Mucosa of gallbladder (tissue), 1 donor: ENCODE data around the gene HLX. TPM values are rescaled to one million over a fixed set of nuclear protein-coding genes. Genes with fewer than 3 reads are reported as not detected.

ENCODE experiments used
- DNase-seq: peaks from one replicate; pipeline ENCODE4 v3.0.0-alpha.2; 2020; ENCODE audit warnings: low spot score
- total RNA-seq: library from RNA; stranded (reverse); gene quantifications from one replicate; pipeline ENCODE4 v1.2.1, GENCODE V29; 2021
- donor health status: DM: no; HTN: no; CAD: no.

Gene HLX
- 9.8 TPM for total RNA-seq

GRCh38 chr1:220879076-220879508 lies at the start of gene HLX:
HLX (plus strand) TSS chr1:220879443; CDS start chr1:220879858, 415 bp downstream.
- peak; percentile 84 for DNase-seq

GRCh38 chr1:220833436-220833835 lies 45.8 kb upstream of the HLX start:
- DNase-seq: no peak

DNA sequence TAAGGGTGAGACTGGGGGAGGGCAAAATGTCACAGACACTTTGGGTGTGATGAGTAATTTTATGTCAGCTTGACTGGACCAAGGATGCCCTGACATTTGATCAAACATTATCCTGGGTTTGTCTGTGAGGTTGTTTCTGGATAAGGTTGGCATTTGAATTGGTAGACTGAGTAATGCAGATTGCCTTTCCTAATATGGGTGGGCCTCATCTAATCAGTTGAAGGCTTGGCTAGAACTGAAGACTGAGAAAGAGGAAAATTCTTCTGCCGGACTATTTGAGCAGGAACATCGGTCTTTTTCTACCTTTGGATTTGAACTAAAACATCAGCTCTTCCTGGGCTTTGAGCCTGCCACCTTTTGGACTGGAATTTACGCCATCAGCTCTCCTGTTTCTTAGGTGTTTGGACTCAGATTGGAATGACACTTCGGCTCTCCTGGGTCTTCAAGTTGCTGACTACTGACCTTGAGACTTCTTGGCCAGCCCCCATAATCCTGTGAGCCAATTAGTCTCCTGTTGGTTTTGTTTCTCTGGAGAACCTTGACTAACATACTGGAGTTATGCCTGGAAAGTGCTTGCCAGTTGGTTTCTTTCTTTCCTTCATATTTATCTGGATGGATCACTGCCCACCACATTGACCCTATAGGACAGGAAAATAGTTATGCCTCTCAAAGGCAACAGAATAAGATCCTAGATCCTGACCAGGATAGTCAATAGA lies 44.9 kb upstream of the HLX start:
- no peak for DNase-seq

- DNase-seq: no peak
Measured at GRCh38 chr1:220838578-220838977, 40.7 kb upstream of the HLX start.

GRCh38 chr1:220839474-220839873 lies 39.8 kb upstream of the HLX start:
- no peak for DNase-seq

- no peak for DNase-seq
Measured at GRCh38 chr1:220841293-220841692, 38.0 kb upstream of the HLX start.

DNA sequence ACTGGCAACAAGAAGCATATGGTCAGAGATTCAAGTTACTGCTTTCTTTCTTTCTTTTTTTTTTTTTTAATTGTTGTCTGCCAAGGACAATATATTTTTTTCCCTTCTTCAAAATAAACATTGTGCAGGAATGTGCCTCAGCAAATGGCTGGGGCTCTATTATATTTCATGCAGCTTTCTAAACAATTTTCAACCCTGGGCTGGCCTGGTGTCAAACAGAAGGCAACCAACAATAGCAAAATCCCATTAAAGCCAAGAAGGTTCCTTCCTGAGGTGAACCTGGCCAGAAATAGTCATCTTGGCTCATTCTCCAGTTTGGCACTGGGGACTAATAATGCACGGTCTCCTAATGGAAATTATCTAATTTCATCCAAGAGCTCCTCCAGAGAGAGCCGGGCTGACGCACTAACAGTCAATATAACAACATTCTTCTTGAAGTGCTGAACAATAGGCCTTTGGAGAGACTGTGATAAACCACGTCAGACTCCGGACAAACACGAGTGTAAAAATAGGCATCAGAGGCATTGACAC lies 35.7 kb upstream of the HLX start:
- peak; percentile 24 for DNase-seq

DNA sequence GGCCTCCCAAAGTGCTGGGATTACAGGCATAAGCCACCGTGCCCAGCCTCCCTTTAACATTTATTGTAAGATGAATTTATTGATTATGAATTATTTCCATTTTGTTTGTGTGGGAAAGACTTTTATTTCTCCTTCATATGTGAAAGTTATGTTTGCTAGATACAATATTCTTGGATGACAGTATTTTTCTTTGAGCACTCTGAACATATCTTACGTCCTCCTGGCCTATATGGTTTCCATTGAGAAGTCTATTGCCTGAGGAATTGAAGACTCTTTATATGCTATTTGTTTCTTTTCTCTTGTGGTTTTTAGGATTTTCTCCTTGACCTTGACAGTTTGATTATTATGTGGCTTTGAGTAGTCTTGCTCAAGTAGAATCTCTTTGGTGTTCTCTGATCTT lies 26.8 kb upstream of the HLX start:
- no peak for DNase-seq

DNA sequence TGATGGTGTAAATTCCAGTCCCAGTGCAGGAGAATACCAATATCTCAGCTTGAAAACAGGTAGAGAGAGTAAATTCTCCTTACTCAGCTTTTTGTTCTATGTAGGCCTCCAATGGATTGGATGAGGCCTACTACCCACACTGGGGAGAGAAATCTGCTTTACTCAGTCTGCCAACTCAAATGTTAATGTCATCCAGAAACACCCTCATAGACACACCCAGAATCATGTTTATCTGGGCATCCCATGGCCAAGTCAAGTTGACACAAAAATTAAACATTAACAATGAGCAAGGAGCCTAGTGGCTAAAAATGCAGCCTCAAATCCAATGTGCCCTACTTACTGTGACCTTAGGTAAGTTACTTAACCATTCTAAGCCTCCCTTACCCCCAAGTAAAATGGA lies 6.9 kb upstream of the HLX start:
- DNase-seq: no peak

GRCh38 chr1:220873087-220873486 lies 6.2 kb upstream of the HLX start:
- no peak for DNase-seq

GRCh38 chr1:220873868-220874655 lies 5.2 kb upstream of the HLX start:
- DNase-seq: peak; percentile 56

- no peak for DNase-seq
Measured at GRCh38 chr1:220875260-220875659, 4.0 kb upstream of the HLX start.

GRCh38 chr1:220876511-220877376 lies 2.5 kb upstream of the HLX start:
- no peak for DNase-seq

DNA sequence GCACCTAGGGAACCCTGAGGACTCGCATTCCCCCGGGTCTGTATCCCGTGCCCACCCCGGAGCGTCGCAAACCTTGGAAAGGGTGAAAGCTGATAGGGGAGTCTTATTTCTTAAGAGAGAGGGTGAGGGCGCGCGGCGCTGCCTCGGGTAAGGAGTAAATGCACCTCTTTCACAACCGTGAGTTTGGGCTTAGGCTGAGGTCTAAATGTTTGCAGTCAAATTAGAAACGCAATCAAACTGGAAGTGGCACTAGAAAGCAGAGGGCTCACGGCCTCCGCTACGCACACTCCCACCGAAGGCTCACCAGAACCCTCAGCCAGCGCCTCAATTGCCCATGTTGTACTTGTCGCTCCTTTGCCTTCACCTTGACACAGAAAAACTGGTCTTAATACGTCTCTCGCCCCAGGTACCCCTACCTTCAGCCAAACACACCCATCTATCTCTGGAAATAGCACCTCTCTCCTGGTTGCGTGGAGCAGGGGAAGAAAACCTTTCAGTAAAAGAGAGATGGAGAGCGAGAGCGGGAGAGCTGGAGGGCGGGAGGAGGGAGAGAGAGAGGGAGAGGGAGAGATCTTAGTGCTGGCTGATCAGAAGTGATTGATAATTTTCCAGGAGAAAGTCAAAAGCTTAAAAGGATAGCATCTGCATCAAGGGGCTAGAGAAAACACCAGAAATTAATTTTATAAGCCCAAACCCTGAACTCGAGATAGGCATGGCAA lies 1.7 kb upstream of the HLX start:
- no peak for DNase-seq

DNA sequence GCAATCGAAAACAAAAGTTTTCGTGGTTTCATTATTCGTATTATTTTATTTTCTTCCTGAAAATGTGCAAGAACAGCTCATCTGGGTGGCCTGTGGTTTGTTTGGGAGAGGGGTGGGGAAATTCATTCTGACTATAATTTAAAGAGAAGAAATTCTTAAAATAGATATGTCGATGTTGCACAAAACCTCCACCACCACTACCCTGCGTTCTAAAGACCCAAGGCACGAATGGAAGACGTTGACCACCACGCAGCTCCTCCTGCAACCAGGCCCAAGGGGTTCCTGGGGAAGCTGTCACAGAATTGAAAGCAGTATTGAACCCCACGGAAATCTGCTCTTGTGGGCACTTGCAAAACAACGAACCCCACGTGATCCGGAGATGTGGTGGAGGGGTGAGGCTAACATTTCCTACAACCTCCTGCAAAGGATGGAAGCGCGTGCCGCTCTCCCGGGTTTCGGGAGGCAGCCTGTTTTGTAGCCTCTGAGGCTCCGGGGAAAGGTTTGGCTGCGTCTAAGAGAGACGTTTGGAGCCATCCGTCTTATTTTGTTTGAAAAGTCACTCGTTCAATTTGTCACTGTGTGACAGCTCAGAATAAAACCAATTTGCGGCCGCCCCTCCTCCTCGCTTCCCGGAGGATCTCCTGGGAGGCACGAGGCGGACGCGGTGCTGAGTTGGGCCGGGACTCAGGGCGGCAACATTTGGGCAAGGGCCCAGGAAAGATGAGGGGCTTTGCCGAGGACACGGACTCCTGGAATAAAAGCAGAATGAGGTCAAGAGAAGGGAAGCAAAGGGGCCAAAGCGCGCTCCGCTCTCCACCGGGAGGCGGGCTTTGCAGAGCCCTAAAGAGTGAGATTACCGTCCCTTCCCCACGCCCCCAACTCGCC lies 810 bp upstream of the HLX start:
- no peak for DNase-seq

- DNase-seq: no peak
Measured at GRCh38 chr1:220879509-220880361, 492 bp downstream of the HLX start.

DNA sequence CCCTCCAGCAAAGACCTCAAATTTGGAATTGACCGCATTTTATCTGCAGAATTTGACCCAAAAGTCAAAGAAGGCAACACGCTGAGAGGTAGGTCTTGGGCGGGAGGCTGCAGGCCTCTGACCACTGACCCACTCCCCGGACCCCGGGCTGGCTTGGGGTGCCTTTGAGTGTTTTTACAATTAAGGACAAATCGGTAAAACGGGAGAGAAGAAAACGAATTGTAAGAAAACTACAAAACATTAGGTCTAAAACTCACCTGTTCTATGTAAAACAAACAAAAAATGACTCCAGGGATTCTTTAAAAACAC lies 1.1 kb downstream of the HLX start:
- DNase-seq: no peak

- DNase-seq: no peak
Measured at GRCh38 chr1:220880726-220881506, 1.7 kb downstream of the HLX start.
